Neural crest cell (in vitro differentiated cells): ENCODE measurements around the gene AAMP. TPM values are rescaled to one million over a fixed set of nuclear protein-coding genes. Genes with fewer than 3 reads are reported as not detected.

Source experiments
- DNase-seq: peaks from one replicate; pipeline ENCODE4 v3.0.0; 2021; ENCODE audit warnings: low read depth, mixed read lengths, low spot score
- H3K27ac Mint-ChIP-seq: one replicate; pipeline ENCODE4 v1.8.0; 2021; ENCODE audit warnings: mild to moderate bottlenecking, mixed read lengths; ENCODE audit not compliant: unreplicated experiment
- H3K27me3 Mint-ChIP-seq: 2 replicates; pipeline ENCODE4 v1.8.0; 2021; ENCODE audit warnings: low read depth, mild to moderate bottlenecking, mixed read lengths
- H3K36me3 Mint-ChIP-seq: 2 replicates; pipeline ENCODE4 v1.8.0; 2021; ENCODE audit warnings: low read depth, mild to moderate bottlenecking, mixed read lengths
- H3K4me1 Mint-ChIP-seq: 2 replicates; pipeline ENCODE4 v1.8.0; 2021; ENCODE audit warnings: mixed read lengths
- H3K4me3 Mint-ChIP-seq: one replicate; pipeline ENCODE4 v1.8.0; 2021; ENCODE audit warnings: mild to moderate bottlenecking, mixed read lengths
- H3K9me3 Mint-ChIP-seq: 2 replicates; pipeline ENCODE4 v1.8.0; 2021; ENCODE audit warnings: mixed read lengths
- CTCF ChIP-seq: fragments of 200-600 bp; sonication (generic); conservative IDR thresholded peaks from 2 replicates; pipeline ENCODE4 v1.5.0; 2021; ENCODE audit warnings: antibody characterized with exemption, mild to moderate bottlenecking
- total RNA-seq: library from RNA; stranded (reverse); gene quantifications from 2 replicates; pipeline ENCODE4 v1.2.1, GENCODE V29; 2021

AAMP gene
- total RNA-seq, 1 donor from 2014 or later: 76.6 TPM

- peaks cover 9% of the 10 kb centered on the region for H3K4me1 Mint-ChIP-seq
- no peaks in the 10 kb centered on the region for H3K9me3 Mint-ChIP-seq
- no peak for DNase-seq
- H3K27me3 Mint-ChIP-seq: no peaks in the 10 kb centered on the region
- H3K36me3 Mint-ChIP-seq: no peaks in the 10 kb centered on the region
- TF ChIP-seq CTCF: no peak
- peak overlapping the region; percentile 12 for H3K27ac Mint-ChIP-seq
- H3K4me3 Mint-ChIP-seq: no peak overlapping the region
Measured at GRCh38 chr2:218306184-218306920, 36.4 kb upstream of the AAMP start.

- Mint-ChIP-seq H3K27me3 (no peaks in the 10 kb centered on the region), H3K27ac (no peak overlapping the region), H3K4me1 (peaks cover 5% of the 10 kb centered on the region), H3K4me3 (no peak overlapping the region), H3K9me3 (no peaks in the 10 kb centered on the region), H3K36me3 (no peaks in the 10 kb centered on the region)
- no peak for DNase-seq
- no peak for TF ChIP-seq CTCF
Measured at GRCh38 chr2:218305383-218305782, 35.4 kb upstream of the AAMP start.

- peak; percentile 87 for DNase-seq
- Mint-ChIP-seq H3K36me3 (no peaks in the 10 kb centered on the region), H3K4me1 (peaks cover 8% of the 10 kb centered on the region), H3K4me3 (no peak overlapping the region), H3K9me3 (no peaks in the 10 kb centered on the region), H3K27ac (no peak overlapping the region), H3K27me3 (no peaks in the 10 kb centered on the region)
- peak; percentile 97 for TF ChIP-seq CTCF
Measured at GRCh38 chr2:218301176-218301819, 31.4 kb upstream of the AAMP start.

DNA sequence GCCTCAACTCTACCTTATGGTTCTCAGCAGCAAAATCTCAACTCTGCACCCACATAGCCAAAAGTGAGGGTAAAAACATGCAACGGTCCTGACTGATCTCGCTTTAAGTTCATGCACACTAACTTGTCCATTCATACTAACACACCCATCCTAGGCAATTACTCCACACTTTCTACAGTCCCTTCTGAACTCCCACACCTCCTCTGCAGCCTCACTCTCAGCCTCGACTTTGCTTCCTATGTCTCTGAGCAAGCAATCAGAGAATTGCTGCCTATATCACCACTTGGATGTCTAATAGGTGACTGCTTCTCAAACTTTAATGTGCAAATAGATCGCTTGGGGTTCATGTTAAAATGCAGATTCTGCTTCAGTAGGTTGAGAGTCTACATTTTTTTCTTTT lies 30.2 kb upstream of the AAMP start:
- Mint-ChIP-seq H3K27me3 (no peaks in the 10 kb centered on the region), H3K9me3 (no peaks in the 10 kb centered on the region), H3K4me3 (no peak overlapping the region), H3K27ac (no peak overlapping the region), H3K4me1 (peaks cover 8% of the 10 kb centered on the region), H3K36me3 (no peaks in the 10 kb centered on the region)
- DNase-seq: no peak
- no peak for TF ChIP-seq CTCF

DNA sequence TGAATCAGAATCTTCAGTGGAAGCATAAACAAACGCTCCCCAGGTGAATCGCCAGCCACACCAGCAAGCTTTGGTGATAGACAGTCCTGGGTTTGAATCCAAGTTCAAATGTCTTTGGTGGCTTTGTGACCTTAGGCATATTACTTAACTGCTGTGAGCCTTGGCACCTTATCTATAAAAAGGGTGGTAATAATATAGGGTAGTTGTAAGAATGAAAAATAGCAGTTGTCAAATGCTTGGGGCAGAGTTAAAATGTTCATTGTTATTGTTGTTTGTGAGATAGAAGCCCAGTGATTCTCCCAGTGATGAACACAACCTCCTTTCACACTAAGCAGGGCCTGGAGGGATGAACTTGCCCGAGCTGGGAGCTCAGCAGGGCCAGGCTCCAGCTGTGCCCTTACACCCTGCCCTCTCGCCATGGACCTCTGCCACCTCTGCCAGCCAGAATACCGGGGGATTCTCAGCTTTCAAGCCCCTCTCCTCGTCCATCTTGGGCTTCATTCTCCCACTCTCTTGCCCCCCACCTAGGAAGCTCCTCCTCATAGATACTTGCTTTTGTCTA lies 28.5 kb upstream of the AAMP start:
- peak overlapping the region; percentile 27 for H3K27ac Mint-ChIP-seq

More for the DNA sequence above, 28.5 kb upstream of the AAMP start:
- Mint-ChIP-seq H3K4me1 (peaks cover 8% of the 10 kb centered on the region), H3K9me3 (no peaks in the 10 kb centered on the region), H3K27me3 (no peaks in the 10 kb centered on the region), H3K36me3 (no peaks in the 10 kb centered on the region), H3K4me3 (peak overlapping the region; percentile 6)
- no peak for TF ChIP-seq CTCF
- DNase-seq: no peak
